Measurements from ENCODE around the gene UBE2J1. TPM values are rescaled to one million over a fixed set of nuclear protein-coding genes. Genes with fewer than 3 reads are reported as not detected.

Gene UBE2J1
- total and polyA plus RNA-seq, 10 of the 15 experiments (the other 5 are each of a cell fraction or from before 2014, with no cell fraction given), result 48.7 to 131 (median 90.0) TPM

DNA sequence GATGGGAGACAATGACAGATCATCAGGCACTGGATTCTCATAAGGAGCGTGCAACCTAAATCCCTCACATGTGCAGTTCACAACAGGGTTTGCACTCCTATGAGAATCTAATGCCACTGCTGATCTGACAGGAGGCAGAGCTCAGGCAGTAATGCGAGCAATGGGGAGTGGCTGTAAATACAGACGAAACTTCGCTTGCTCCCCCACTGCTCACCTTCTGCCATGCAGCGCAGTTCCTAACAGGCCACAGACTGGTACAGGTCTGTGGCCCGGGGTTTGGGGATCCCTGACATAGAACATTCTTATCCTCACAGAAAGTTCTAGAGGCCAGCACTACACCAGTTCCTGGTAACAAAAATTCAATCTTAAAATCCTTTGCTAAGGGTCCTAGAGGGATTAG is 36.3 kb upstream of the UBE2J1 start:
- Histone ChIP-seq H3K9ac (ENCODE audit: control insufficient read depth, insufficient read depth, low read length) (no peak overlapping the region), H3K4me2 (ENCODE audit: control insufficient read depth, insufficient read depth) (no peak overlapping the region), H3K27ac (ENCODE audit: control insufficient read depth, insufficient read depth) (no peak overlapping the region), H4K20me1 (ENCODE audit: control insufficient read depth, insufficient read depth) (no peaks in the 10 kb centered on the region), H3K27me3 (replicated peaks in 1 of 2; ENCODE audit: control insufficient read depth in 2 of 2, insufficient read depth in 2 of 2, low read length in 1 of 2) (no peaks in the 10 kb centered on the region), H3K36me3 (ENCODE audit: control insufficient read depth in 2 of 2, insufficient read depth in 2 of 2, low read length in 1 of 2) (no peaks in the 10 kb centered on the region; a peak in 1 of 4 replicates), H3K9me3 (replicated peaks; ENCODE audit: control insufficient read depth, insufficient read depth, low read length) (peaks cover 4% of the 10 kb centered on the region; the same call in 2 of the 3 replicates), H3K79me2 (ENCODE audit: control insufficient read depth, insufficient read depth, low read length) (peaks cover 34% of the 10 kb centered on the region), H3K4me3 (no peak overlapping the region), H3K4me1 (ENCODE audit: control insufficient read depth, insufficient read depth, low read length) (peaks cover 31% of the 10 kb centered on the region), H2AFZ (ENCODE audit: control insufficient read depth, low read depth, low read length) (no peak overlapping the region)
- DNase-seq (ENCODE audit: low read depth, low spot score) (no peak), ATAC-seq (no peak), FAIRE-seq (no peak)
- RAD21 ChIA-PET (ENCODE audit: unreplicated experiment), result interaction anchor here (1.8 to 2.2 kb wide), 2 partner anchors 16 to 21 kb away, joined by 4 to 7 read pairs; no protein-coding TSS in a partner anchor
- intact Hi-C loops (cut with micrococcal nuclease; ENCODE audit: unreplicated experiment) (no loop called here), in situ Hi-C loops (cut with MboI) (no loop called here)
- BruUV-seq (replicated peaks), result no TSS peak
- TF ChIP-seq TCF12 (IDR thresholded peaks at IDR 0.05; ENCODE audit: low read depth, low read length) (no peak), PAX8 (IDR thresholded peaks at IDR 0.05) (no peak), ETV6 (conservative IDR thresholded peaks at IDR 0.05 in 1 of 2, IDR thresholded peaks at IDR 0.05 in 1 of 2; ENCODE audit: borderline replicate concordance in 1 of 2, low read depth in 1 of 2) (no peak), SMARCA5 (IDR thresholded peaks at IDR 0.05) (no peak), SREBF1 (IDR thresholded peaks at IDR 0.05; ENCODE audit: low read length) (no peak), BACH1 (IDR thresholded peaks at IDR 0.05; ENCODE audit: borderline replicate concordance) (no peak), RFX5 (IDR thresholded peaks at IDR 0.05; ENCODE audit: low read depth, low read length) (no peak), SIX5 (IDR thresholded peaks at IDR 0.05; ENCODE audit: low read depth, low read length, severe bottlenecking) (no peak), MTA2 (IDR thresholded peaks at IDR 0.05; ENCODE audit: low read depth) (no peak), NFXL1 (IDR thresholded peaks at IDR 0.05; ENCODE audit: borderline replicate concordance) (no peak), ASH2L (IDR thresholded peaks at IDR 0.05; ENCODE audit: borderline replicate concordance, low read depth) (no peak), CREB1 (IDR thresholded peaks at IDR 0.05; ENCODE audit: low read depth) (no peak)
- TF ChIP-seq, protein P1, sequence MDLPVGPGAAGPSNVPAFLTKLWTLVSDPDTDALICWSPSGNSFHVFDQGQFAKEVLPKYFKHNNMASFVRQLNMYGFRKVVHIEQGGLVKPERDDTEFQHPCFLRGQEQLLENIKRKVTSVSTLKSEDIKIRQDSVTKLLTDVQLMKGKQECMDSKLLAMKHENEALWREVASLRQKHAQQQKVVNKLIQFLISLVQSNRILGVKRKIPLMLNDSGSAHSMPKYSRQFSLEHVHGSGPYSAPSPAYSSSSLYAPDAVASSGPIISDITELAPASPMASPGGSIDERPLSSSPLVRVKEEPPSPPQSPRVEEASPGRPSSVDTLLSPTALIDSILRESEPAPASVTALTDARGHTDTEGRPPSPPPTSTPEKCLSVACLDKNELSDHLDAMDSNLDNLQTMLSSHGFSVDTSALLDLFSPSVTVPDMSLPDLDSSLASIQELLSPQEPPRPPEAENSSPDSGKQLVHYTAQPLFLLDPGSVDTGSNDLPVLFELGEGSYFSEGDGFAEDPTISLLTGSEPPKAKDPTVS (IDR thresholded peaks at IDR 0.05; ENCODE audit: low read depth, low read length), result no peak
- TF ChIP-seq, protein P2, sequence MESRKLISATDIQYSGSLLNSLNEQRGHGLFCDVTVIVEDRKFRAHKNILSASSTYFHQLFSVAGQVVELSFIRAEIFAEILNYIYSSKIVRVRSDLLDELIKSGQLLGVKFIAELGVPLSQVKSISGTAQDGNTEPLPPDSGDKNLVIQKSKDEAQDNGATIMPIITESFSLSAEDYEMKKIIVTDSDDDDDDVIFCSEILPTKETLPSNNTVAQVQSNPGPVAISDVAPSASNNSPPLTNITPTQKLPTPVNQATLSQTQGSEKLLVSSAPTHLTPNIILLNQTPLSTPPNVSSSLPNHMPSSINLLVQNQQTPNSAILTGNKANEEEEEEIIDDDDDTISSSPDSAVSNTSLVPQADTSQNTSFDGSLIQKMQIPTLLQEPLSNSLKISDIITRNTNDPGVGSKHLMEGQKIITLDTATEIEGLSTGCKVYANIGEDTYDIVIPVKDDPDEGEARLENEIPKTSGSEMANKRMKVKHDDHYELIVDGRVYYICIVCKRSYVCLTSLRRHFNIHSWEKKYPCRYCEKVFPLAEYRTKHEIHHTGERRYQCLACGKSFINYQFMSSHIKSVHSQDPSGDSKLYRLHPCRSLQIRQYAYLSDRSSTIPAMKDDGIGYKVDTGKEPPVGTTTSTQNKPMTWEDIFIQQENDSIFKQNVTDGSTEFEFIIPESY (IDR thresholded peaks at IDR 0.05), result no peak
- TF ChIP-seq, protein P3, sequence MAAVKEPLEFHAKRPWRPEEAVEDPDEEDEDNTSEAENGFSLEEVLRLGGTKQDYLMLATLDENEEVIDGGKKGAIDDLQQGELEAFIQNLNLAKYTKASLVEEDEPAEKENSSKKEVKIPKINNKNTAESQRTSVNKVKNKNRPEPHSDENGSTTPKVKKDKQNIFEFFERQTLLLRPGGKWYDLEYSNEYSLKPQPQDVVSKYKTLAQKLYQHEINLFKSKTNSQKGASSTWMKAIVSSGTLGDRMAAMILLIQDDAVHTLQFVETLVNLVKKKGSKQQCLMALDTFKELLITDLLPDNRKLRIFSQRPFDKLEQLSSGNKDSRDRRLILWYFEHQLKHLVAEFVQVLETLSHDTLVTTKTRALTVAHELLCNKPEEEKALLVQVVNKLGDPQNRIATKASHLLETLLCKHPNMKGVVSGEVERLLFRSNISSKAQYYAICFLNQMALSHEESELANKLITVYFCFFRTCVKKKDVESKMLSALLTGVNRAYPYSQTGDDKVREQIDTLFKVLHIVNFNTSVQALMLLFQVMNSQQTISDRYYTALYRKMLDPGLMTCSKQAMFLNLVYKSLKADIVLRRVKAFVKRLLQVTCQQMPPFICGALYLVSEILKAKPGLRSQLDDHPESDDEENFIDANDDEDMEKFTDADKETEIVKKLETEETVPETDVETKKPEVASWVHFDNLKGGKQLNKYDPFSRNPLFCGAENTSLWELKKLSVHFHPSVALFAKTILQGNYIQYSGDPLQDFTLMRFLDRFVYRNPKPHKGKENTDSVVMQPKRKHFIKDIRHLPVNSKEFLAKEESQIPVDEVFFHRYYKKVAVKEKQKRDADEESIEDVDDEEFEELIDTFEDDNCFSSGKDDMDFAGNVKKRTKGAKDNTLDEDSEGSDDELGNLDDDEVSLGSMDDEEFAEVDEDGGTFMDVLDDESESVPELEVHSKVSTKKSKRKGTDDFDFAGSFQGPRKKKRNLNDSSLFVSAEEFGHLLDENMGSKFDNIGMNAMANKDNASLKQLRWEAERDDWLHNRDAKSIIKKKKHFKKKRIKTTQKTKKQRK (IDR thresholded peaks at IDR 0.05; ENCODE audit: low read depth, low read length), result no peak
- SMC1A ChIA-PET (ENCODE audit: uncharacterized antibody, unreplicated experiment), result interaction anchor here (1.2 to 2.4 kb wide), 3 partner anchors 10 to 241 kb away, joined by 3 to 5 read pairs (median 5); no protein-coding TSS in a partner anchor
- POLR2A ChIA-PET, result interaction anchor here (0.7 kb wide), 1 partner anchor 67 kb away, joined by 4 read pairs; no protein-coding TSS in a partner anchor
- CTCF ChIA-PET, result interaction anchor here (0.9 to 2.5 kb wide), 4 partner anchors 17 to 221 kb away, joined by 3 to 22 read pairs (median 4); no protein-coding TSS in a partner anchor
- WGBS (ENCODE audit: insufficient coverage, insufficient replicate concordance, low lambda C conversion rate, missing lambda C conversion rate), result 87% methylated on average over 6 of the region's 6 CpGs
